ENCODE data around the gene XCR1. TPM values are rescaled to one million over a fixed set of nuclear protein-coding genes. Genes with fewer than 3 reads are reported as not detected.

XCR1 gene
- total and polyA plus RNA-seq, 9 of the 15 experiments (the other 6 are each of a cell fraction or from before 2014, with no cell fraction given) = not detected

- TF ChIP-seq NFXL1 (CRISPR knock-in tag; IDR thresholded peaks at IDR 0.05) = no peak
- no peak for TF ChIP-seq THRB (CRISPR knock-in tag; conservative IDR thresholded peaks at IDR 0.05)
- peak; percentile 77 for TF ChIP-seq POLR2A (conservative IDR thresholded peaks at IDR 0.05)
- TF ChIP-seq CBFA2T2 (conservative IDR thresholded peaks at IDR 0.05) = no peak
- TF ChIP-seq ZNF395 (CRISPR knock-in tag; IDR thresholded peaks at IDR 0.05) = no peak
- TF ChIP-seq KDM5B (IDR thresholded peaks at IDR 0.05; ENCODE audit: insufficient replicate concordance, low read depth, low read length) = peak; percentile 62
- TF ChIP-seq HNRNPUL1 (IDR thresholded peaks at IDR 0.05; ENCODE audit: low read length) = no peak
- no peak for TF ChIP-seq FOXM1 (IDR thresholded peaks at IDR 0.05; ENCODE audit: low read depth)
- TF ChIP-seq FOXM1 (CRISPR knock-in tag; IDR thresholded peaks at IDR 0.05; ENCODE audit: low read depth) = no peak
- no peak for TF ChIP-seq JUNB (CRISPR knock-in tag; conservative IDR thresholded peaks at IDR 0.05)
- no peak for TF ChIP-seq NFE2L1 (tag; IDR thresholded peaks at IDR 0.05; ENCODE audit: borderline replicate concordance, low read depth)
- no peak for TF ChIP-seq RHOXF2B (CRISPR knock-in tag; conservative IDR thresholded peaks at IDR 0.05)
- TF ChIP-seq EP400 (IDR thresholded peaks at IDR 0.05) = no peak
- TF ChIP-seq REST (IDR thresholded peaks at IDR 0.05; ENCODE audit: borderline replicate concordance) = no peak
- TF ChIP-seq REST (CRISPR knock-in tag; IDR thresholded peaks at IDR 0.05; ENCODE audit: low read depth) = no peak
- TF ChIP-seq TARDBP (IDR thresholded peaks at IDR 0.05) = no peak
- TF ChIP-seq BACH1 (tag; IDR thresholded peaks at IDR 0.05) = no peak
- TF ChIP-seq EHMT2 (IDR thresholded peaks at IDR 0.05) = peak; percentile 76; the same call in 1 of the 2 replicates
- no peak for TF ChIP-seq SRSF7 (optimal IDR thresholded peaks at IDR 0.05; ENCODE audit: low read depth, low read length)
These were observed 4.1 kb downstream of the XCR1 start (continued) for GRCh38 chr3:46022909-46023785.

All from K562 (cell line).